ENCODE results near the gene ATP5F1C. TPM values are rescaled to one million over a fixed set of nuclear protein-coding genes. Genes with fewer than 3 reads are reported as not detected.

The ATP5F1C gene
- total and polyA plus RNA-seq, 2 donors (not counting 3 experiments of a cell fraction or from before 2014, with no cell fraction given) = 184 to 290 TPM

DNA sequence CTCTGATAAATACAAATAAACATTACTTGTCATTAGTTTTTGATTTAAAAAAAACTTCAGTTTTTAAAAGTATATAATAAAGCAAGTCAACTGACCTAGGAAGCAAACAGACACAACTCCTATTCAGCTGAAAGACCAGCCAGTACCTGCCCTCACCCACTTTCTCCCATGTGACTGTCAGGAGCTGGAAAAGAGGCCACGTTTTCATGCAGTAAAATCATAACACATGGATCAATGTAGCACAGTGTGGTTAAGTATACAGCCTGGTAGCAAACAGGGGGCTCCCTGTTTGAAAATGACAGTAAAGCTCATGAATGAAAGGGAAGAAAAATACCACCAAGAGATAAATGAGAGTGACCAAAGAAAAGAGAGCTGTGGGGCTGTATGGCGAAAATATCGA, 21.7 kb upstream of the ATP5F1C start:
- CTCF ChIA-PET = no interaction called here
- Histone ChIP-seq H4K20me1 (replicated peaks; ENCODE audit: control insufficient read depth, extremely low read depth, insufficient read depth, low read length) (no peaks in the 10 kb centered on the region), H3K9ac (replicated peaks; ENCODE audit: extremely low read depth, insufficient read depth, low read length) (no peak overlapping the region), H3K36me3 (ENCODE audit: control insufficient read depth in 2 of 2, extremely low read depth in 1 of 2, insufficient read depth in 2 of 2, low read length in 2 of 2) (peaks cover 14 to 17% of the 10 kb centered on the region in 2 experiments), H3K79me2 (ENCODE audit: control insufficient read depth, insufficient read depth, low read length) (no peaks in the 10 kb centered on the region), H3K27ac (ENCODE audit: insufficient read depth, low read depth, low read length) (no peak overlapping the region), H3K9me3 (replicated peaks; ENCODE audit: control insufficient read depth, insufficient read depth, low read length) (no peaks in the 10 kb centered on the region), H3K4me1 (ENCODE audit: control insufficient read depth, extremely low read depth, insufficient read depth, low read length) (peaks cover 4% of the 10 kb centered on the region), H3K27me3 (ENCODE audit: control insufficient read depth in 2 of 2, insufficient read depth in 2 of 2, low read length in 2 of 2) (no peaks in the 10 kb centered on the region), H3K9me1 (replicated peaks; ENCODE audit: control insufficient read depth, extremely low read depth, insufficient read depth, low read length) (no peaks in the 10 kb centered on the region), H3K4me3 (replicated peaks in 1 of 3; ENCODE audit: insufficient read depth in 1 of 3, low read depth in 1 of 3, low read length in 3 of 3) (no peak overlapping the region), H2AFZ (ENCODE audit: low read depth, low read length) (no peak overlapping the region), H3K4me2 (ENCODE audit: insufficient read depth, low read length) (no peak overlapping the region)
- dilution Hi-C loops (cut with MboI; ENCODE audit: extremely low pct_ligation_motif_present, low sequenced_read_pairs) (no loop called here), intact Hi-C loops (cut with micrococcal nuclease) (no loop called here)
- TF ChIP-seq POLR2AphosphoS5 (IDR thresholded peaks at IDR 0.05; ENCODE audit: insufficient read depth, low read depth, low read length) (no peak), MYC (IDR thresholded peaks at IDR 0.05; ENCODE audit: low read depth, low read length) (no peak), MAX (IDR thresholded peaks at IDR 0.05; ENCODE audit: insufficient read depth, insufficient read length) (no peak), JUN (IDR thresholded peaks at IDR 0.05; ENCODE audit: borderline replicate concordance, insufficient read depth, insufficient read length, low read depth) (no peak), EZH2 (IDR thresholded peaks at IDR 0.05; ENCODE audit: borderline replicate concordance, low read depth, low read length, severe bottlenecking) (no peak), POLR2A (IDR thresholded peaks at IDR 0.05; ENCODE audit: low read depth, low read length) (no peak), GATA2 (IDR thresholded peaks at IDR 0.05; ENCODE audit: insufficient read depth, insufficient read length, low read depth, low read length) (no peak), FOS (IDR thresholded peaks at IDR 0.05; ENCODE audit: borderline replicate concordance, insufficient read depth, low read length) (no peak)
- TF ChIP-seq, protein P1, sequence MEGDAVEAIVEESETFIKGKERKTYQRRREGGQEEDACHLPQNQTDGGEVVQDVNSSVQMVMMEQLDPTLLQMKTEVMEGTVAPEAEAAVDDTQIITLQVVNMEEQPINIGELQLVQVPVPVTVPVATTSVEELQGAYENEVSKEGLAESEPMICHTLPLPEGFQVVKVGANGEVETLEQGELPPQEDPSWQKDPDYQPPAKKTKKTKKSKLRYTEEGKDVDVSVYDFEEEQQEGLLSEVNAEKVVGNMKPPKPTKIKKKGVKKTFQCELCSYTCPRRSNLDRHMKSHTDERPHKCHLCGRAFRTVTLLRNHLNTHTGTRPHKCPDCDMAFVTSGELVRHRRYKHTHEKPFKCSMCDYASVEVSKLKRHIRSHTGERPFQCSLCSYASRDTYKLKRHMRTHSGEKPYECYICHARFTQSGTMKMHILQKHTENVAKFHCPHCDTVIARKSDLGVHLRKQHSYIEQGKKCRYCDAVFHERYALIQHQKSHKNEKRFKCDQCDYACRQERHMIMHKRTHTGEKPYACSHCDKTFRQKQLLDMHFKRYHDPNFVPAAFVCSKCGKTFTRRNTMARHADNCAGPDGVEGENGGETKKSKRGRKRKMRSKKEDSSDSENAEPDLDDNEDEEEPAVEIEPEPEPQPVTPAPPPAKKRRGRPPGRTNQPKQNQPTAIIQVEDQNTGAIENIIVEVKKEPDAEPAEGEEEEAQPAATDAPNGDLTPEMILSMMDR (IDR thresholded peaks at IDR 0.05; ENCODE audit: extremely low read depth in 1 of 2, insufficient read depth in 1 of 2, low read depth in 1 of 2, low read length in 2 of 2) = no peak
- POLR2A ChIA-PET = no interaction called here
- no TSS peak for BruUV-seq (replicated peaks)
- DNase-seq (ENCODE audit: low read depth, low spot score) = no peak
- no peak for FAIRE-seq
